ENCODE measurements around the gene BAZ2B. TPM values are rescaled to one million over a fixed set of nuclear protein-coding genes. Genes with fewer than 3 reads are reported as not detected.

Gene BAZ2B
- total and polyA plus RNA-seq, 2 donors (not counting 3 experiments of a cell fraction or from before 2014, with no cell fraction given): 22.1 to 73.8 TPM

DNA sequence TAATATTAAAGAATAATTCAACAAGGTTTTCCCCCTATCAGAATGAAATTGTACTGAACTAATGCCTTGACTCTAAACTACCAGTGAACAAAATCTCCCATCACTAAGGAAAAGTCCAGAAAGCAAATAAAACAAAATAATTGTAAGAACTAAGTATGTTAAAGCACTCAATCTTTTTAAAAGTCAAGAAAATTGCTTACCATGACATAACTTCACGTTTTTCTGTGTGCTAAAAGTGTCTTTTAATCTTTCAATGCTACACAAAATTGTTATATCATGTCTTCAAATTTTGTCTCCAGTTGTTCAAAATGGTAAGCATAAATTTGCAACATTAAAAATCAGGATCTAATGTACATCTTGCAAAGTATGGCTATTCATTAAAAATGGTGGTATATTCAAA lies 156.1 kb downstream of the BAZ2B start:
- DNase-seq (ENCODE audit: low read depth, low spot score) (no peak), FAIRE-seq (no peak)
- dilution Hi-C loops (cut with MboI; ENCODE audit: extremely low pct_ligation_motif_present, low sequenced_read_pairs): no loop called here
- ChIA-PET CTCF (interaction anchor here (1.6 kb wide), 1 partner anchor 19 kb away, joined by 4 read pairs; no protein-coding TSS in a partner anchor), POLR2A (no interaction called here)
- H3K9me1 ChIP-seq (replicated peaks; ENCODE audit: control insufficient read depth, extremely low read depth, insufficient read depth, low read length): no peaks in the 10 kb centered on the region
- no peaks in the 10 kb centered on the region for H3K4me1 ChIP-seq (ENCODE audit: control insufficient read depth, extremely low read depth, insufficient read depth, low read length)
- BruUV-seq (replicated peaks): no TSS peak
- H2AFZ ChIP-seq (ENCODE audit: low read depth, low read length): no peak overlapping the region
- H4K20me1 ChIP-seq (replicated peaks; ENCODE audit: control insufficient read depth, extremely low read depth, insufficient read depth, low read length): no peaks in the 10 kb centered on the region
- H3K9me3 ChIP-seq (replicated peaks; ENCODE audit: control insufficient read depth, insufficient read depth, low read length): no peaks in the 10 kb centered on the region
- intact Hi-C loops (cut with micrococcal nuclease): no loop called here
- H3K27me3 ChIP-seq (ENCODE audit: control insufficient read depth in 2 of 2, insufficient read depth in 2 of 2, low read length in 2 of 2): no peaks in the 10 kb centered on the region
- H3K27ac ChIP-seq (ENCODE audit: insufficient read depth, low read depth, low read length): no peak overlapping the region
- no peak overlapping the region for H3K9ac ChIP-seq (replicated peaks; ENCODE audit: extremely low read depth, insufficient read depth, low read length)
- H3K4me2 ChIP-seq (ENCODE audit: insufficient read depth, low read length): no peak overlapping the region
- H3K79me2 ChIP-seq (ENCODE audit: control insufficient read depth, insufficient read depth, low read length): no peaks in the 10 kb centered on the region
- H3K4me3 ChIP-seq (replicated peaks in 1 of 3; ENCODE audit: insufficient read depth in 1 of 3, low read depth in 1 of 3, low read length in 3 of 3): no peak overlapping the region
- TF ChIP-seq MYC (IDR thresholded peaks at IDR 0.05; ENCODE audit: low read depth, low read length): no peak
- TF ChIP-seq JUN (IDR thresholded peaks at IDR 0.05; ENCODE audit: borderline replicate concordance, insufficient read depth, insufficient read length, low read depth): no peak
- TF ChIP-seq, protein P1, sequence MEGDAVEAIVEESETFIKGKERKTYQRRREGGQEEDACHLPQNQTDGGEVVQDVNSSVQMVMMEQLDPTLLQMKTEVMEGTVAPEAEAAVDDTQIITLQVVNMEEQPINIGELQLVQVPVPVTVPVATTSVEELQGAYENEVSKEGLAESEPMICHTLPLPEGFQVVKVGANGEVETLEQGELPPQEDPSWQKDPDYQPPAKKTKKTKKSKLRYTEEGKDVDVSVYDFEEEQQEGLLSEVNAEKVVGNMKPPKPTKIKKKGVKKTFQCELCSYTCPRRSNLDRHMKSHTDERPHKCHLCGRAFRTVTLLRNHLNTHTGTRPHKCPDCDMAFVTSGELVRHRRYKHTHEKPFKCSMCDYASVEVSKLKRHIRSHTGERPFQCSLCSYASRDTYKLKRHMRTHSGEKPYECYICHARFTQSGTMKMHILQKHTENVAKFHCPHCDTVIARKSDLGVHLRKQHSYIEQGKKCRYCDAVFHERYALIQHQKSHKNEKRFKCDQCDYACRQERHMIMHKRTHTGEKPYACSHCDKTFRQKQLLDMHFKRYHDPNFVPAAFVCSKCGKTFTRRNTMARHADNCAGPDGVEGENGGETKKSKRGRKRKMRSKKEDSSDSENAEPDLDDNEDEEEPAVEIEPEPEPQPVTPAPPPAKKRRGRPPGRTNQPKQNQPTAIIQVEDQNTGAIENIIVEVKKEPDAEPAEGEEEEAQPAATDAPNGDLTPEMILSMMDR (IDR thresholded peaks at IDR 0.05; ENCODE audit: extremely low read depth in 1 of 2, insufficient read depth in 1 of 2, low read depth in 1 of 2, low read length in 2 of 2): no peak
- TF ChIP-seq GATA2 (IDR thresholded peaks at IDR 0.05; ENCODE audit: insufficient read depth, insufficient read length, low read depth, low read length): no peak
- no peak for TF ChIP-seq EZH2 (IDR thresholded peaks at IDR 0.05; ENCODE audit: borderline replicate concordance, low read depth, low read length, severe bottlenecking)
- no peaks in the 10 kb centered on the region for H3K36me3 ChIP-seq (ENCODE audit: control insufficient read depth in 2 of 2, extremely low read depth in 1 of 2, insufficient read depth in 2 of 2, low read length in 2 of 2)

DNA sequence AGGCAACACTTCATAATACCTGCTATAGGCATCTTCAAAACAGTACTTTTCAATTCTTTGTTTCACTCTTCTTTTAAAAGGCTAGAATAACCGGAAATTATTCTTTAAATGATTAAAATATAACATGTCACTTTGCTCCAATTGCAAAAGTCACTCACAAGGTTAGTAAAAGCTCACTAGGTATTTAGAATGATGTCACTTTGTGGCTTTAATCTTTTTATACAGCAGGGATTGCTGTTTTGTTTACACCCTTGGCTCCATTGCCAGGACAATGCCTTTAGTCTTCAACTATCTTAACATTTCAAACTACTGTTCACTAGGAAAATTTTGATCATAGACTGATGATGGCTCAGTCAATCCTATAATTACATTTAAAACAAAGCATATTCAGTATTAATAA lies 157.1 kb downstream of the BAZ2B start:
- no peaks in the 10 kb centered on the region for H3K79me2 ChIP-seq (ENCODE audit: control insufficient read depth, insufficient read depth, low read length)
- no peaks in the 10 kb centered on the region for H3K4me1 ChIP-seq (ENCODE audit: control insufficient read depth, extremely low read depth, insufficient read depth, low read length)
- no peaks in the 10 kb centered on the region for H3K9me3 ChIP-seq (replicated peaks; ENCODE audit: control insufficient read depth, insufficient read depth, low read length)
- no peak overlapping the region for H3K9ac ChIP-seq (replicated peaks; ENCODE audit: extremely low read depth, insufficient read depth, low read length)
- ChIA-PET CTCF (interaction anchor here (1.4 to 1.6 kb wide), 2 partner anchors 9 to 18 kb away, joined by 3 to 4 read pairs; no protein-coding TSS in a partner anchor), POLR2A (no interaction called here)
- H3K27ac ChIP-seq (ENCODE audit: insufficient read depth, low read depth, low read length): no peak overlapping the region
- no TSS peak for BruUV-seq (replicated peaks)
- H3K36me3 ChIP-seq (ENCODE audit: control insufficient read depth in 2 of 2, extremely low read depth in 1 of 2, insufficient read depth in 2 of 2, low read length in 2 of 2): no peaks in the 10 kb centered on the region
- H2AFZ ChIP-seq (ENCODE audit: low read depth, low read length): no peak overlapping the region
- TF ChIP-seq, protein P1 (IDR thresholded peaks at IDR 0.05; ENCODE audit: extremely low read depth in 1 of 2, insufficient read depth in 1 of 2, low read depth in 1 of 2, low read length in 2 of 2): no peak
- TF ChIP-seq MYC (IDR thresholded peaks at IDR 0.05; ENCODE audit: low read depth, low read length) (no peak), FOS (IDR thresholded peaks at IDR 0.05; ENCODE audit: borderline replicate concordance, insufficient read depth, low read length) (no peak), GATA2 (IDR thresholded peaks at IDR 0.05; ENCODE audit: insufficient read depth, insufficient read length, low read depth, low read length) (no peak), POLR2A (IDR thresholded peaks at IDR 0.05; ENCODE audit: low read depth, low read length) (no peak), POLR2AphosphoS5 (IDR thresholded peaks at IDR 0.05; ENCODE audit: insufficient read depth, low read depth, low read length) (no peak), EZH2 (IDR thresholded peaks at IDR 0.05; ENCODE audit: borderline replicate concordance, low read depth, low read length, severe bottlenecking) (no peak), JUN (IDR thresholded peaks at IDR 0.05; ENCODE audit: borderline replicate concordance, insufficient read depth, insufficient read length, low read depth) (no peak)
- TF ChIP-seq, protein P2, sequence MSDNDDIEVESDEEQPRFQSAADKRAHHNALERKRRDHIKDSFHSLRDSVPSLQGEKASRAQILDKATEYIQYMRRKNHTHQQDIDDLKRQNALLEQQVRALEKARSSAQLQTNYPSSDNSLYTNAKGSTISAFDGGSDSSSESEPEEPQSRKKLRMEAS (IDR thresholded peaks at IDR 0.05; ENCODE audit: insufficient read depth, insufficient read length): no peak
- H3K4me2 ChIP-seq (ENCODE audit: insufficient read depth, low read length): no peak overlapping the region
- no peaks in the 10 kb centered on the region for H4K20me1 ChIP-seq (replicated peaks; ENCODE audit: control insufficient read depth, extremely low read depth, insufficient read depth, low read length)
- dilution Hi-C loops (cut with MboI; ENCODE audit: extremely low pct_ligation_motif_present, low sequenced_read_pairs) (no loop called here), intact Hi-C loops (cut with micrococcal nuclease) (no loop called here)
- H3K4me3 ChIP-seq (replicated peaks in 1 of 3; ENCODE audit: insufficient read depth in 1 of 3, low read depth in 1 of 3, low read length in 3 of 3): no peak overlapping the region
- DNase-seq (ENCODE audit: low read depth, low spot score): no peak
- FAIRE-seq: no peak
- H3K9me1 ChIP-seq (replicated peaks; ENCODE audit: control insufficient read depth, extremely low read depth, insufficient read depth, low read length): no peaks in the 10 kb centered on the region
- H3K27me3 ChIP-seq (ENCODE audit: control insufficient read depth in 2 of 2, insufficient read depth in 2 of 2, low read length in 2 of 2): no peaks in the 10 kb centered on the region

All from endothelial cell of umbilical vein (primary cell).